GF-D8 (cell line): ENCODE measurements around the gene MAEA.

Experiments
- DNase-seq: peaks from one replicate; lab custom pipeline; 2025; lab: John Stamatoyannopoulos, UW

MAEA gene

DNA sequence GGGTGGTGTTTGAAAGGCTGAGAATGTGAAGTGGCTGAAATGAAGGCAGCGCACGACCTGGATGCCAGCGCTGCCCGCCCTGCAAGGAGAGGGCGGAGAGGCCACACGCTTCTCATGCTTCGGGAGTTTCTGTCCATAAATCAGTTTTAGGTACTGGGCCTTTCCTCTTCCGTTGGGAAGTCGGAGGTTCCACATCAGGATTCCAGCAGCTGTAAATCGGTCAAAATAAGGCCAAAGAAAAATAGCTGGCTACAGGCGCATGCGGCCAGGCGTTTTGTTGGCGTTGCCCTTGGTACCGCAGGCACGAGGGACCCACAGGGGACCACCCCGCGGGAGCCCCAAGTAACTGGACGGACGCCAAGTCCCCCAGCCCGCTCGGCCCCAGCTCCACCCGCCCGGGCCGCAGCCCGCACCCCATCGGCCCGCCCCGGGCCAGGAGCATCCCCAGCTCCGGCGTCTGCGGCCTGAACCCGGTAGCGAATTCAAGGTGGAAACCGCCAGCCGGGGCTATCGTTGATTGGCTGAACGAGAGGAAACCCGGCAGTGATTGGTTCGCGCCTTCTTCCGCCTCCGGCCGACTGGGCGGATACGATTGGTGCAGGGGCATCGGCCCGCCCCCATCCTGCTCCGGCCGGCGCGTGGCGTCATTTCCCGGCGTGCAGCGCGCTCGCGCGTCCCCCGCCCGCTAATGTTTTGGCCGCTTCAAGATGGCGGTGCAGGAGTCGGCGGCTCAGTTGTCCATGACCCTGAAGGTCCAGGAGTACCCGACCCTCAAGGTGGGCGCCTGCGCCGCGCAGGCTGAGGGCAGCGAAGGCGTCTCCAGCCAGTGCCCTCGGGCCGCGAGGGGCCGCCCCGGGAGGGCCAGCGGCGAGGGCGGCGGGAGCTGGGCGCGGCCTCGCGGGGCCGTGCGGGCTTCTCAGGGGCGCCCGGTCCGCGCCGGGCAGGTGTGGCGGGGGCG lies at the start of gene MAEA:
Gene MAEA, plus strand, starts transcription at position 685 of the 958 bp plus-strand sequence. Its CDS starts 23 bp downstream, at position 708.
- peak; percentile 91 for DNase-seq

DNA sequence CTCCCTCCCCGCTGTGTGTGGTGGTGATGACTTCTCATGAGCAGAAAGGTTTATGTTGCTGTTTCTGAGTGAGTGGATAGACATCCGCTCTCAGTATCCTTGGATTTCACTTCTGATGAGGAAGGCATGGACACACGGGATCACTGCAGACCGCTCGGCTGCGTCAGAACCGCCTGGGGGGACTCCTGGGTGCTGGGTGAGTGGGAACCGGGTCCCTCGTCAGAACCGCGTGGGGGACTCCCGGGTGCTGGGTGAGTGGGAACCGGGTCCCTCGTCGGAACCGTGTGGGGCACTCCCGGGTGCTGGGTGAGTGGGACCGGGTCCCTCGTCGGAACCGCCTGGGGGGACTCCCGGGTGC lies 49.8 kb upstream of the MAEA start:
- DNase-seq = no peak

DNA sequence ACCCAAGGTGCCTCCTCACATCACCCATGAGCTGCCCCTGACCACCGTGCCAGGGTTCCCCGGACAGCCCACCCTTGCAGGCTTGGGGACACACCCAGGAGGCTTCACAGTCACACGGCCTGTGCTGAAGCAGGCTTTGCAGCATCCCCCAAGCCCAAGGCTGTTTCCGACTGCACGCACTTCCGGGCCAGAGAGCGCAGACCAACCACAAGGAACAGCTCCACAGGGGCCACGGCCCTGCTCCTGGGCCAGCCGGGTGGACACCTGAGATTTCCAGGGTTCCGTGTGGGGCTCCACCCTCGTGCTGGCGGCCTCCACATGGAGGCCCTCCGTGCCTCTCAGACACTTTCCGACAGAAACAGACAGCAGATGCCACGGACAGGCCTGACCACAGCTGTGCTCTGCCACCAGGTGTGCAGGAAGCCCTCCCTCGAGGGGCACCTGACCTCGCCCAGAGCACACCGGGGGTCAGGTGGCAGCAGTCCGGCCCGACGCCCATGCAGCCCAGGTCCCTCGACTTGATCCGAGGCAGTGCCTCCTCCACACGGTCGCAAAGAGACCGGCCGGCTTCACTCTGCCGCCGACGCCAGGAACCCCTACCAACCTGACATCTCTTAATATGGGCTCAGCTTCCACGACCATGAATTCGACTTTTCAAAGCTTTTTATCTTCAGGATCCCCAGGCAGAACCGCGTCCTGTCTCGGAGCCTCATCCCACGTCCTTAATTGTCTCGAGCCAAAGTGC lies 48.8 kb upstream of the MAEA start:
- DNase-seq = no peak

DNA sequence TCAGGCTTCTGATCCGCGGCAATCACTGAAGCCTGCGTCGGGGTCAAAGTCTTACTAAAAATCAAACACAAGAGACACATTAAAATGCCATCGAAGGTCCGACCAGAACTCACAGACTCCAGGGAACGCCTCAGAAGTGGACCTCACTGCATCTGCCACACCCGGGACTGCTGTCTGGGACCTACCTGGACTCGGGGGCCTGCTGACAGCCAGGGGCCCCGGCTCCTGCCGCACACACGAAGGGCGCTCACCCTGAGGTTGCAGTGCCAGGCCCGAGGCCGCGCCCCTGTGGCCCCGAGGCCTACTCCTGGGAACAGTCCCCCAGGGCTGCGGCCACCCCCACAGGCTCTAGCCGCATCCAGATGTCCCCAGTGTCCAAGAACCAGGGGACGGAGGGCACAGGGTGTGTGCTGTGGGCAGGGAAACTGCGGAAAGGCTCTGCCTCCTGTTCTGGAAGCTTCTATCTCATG lies 48.2 kb upstream of the MAEA start:
- DNase-seq = no peak

DNA sequence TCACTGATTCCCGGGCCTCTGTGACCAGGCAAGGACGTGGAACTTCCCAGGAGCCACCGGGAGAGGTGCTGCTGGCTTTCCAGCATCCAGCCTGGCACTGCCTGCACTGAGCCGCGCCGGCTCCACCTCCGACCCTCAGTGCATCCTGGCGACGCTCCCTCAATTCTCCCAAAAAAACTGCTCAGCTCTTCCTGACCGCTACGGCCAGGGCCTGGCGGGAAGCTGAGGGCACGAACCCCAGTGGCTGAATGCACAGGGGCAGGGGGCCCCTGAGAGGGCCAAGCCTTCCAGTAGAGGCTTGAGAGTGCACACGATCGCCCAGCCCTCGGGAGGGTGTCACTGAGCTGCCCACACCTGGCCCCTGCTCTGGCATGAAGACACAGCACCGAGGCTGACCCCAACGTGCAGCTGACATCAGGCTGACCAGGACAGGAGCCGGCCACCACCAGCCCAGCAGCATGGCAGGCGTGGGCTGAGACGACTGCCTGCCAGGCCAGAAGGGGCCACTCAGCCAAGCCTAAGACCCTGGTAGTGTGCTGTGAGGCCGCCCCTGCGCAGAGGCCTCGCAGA lies 47.7 kb upstream of the MAEA start:
- no peak for DNase-seq

DNA sequence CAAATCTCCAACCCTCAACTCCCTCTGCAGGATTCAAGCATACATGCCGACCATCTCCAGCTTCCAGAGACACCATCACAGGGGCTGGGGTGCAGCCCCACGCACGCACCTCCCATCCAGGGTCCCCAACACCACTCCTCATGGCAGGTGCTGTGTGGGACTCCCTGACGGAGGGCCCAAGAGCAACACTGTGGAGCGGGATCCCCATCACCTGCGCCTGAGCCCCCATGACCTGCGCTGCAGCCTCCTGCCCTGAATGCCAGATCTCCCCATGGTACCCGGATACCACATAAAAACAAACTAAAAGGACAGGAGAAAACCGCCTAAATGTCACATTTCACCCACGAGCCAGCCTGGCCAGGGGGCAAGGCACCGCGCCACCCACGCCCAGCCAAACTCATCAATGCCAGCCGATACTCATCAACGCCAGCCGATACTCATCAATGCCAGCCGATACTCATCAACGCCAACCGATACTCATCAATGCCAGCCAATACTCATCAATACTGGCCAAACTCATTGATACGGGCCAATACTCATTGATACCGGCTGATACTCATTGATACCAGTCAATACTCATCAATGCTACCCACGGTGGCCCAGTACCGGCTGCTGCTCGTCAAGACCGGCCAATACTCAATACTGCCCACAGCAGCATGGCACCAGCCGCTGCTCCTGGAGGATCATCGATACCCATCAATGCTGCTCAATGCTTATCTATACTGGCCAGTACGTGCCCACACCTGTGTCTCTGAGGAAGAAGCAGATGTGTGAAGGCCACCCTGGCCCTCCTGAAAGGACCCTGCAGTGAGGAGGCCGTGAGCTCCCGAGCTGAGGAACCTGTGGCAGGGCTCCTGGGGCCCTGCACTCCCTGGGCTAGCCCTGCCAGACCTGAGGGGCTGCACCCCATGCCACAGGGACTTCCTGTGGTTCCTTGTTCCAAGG lies 46.9 kb upstream of the MAEA start:
- no peak for DNase-seq

DNA sequence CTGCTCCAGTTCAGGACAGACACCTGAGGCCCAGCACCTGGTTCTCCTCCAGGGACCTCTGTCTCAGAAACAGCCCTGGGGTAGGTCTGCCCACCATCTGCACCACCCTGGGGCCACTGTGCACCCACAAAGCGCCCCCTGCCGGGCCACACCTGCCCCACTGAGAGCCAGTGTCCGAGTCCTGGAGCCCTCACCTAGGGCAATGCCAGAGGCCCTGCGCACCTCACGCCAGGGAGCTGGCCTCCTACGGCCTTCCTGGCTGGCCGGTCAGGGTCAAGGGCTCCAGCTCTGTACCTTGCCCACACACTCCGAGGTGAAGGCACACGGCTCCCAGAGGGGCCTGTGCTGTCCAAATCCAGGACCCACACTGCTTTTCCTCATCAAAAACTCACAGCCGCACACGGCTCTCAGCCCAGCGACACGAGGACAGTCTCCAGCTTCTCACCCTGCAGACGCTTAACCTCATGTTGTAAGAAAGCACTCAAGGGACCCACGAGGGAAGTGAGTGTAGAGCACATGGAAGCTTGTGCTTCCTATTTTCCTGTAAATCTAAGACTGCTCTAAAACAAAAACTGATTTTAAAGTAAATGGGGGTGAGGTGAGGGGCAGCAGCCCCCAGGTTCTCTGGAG lies 46.1 kb upstream of the MAEA start:
- DNase-seq = no peak

DNA sequence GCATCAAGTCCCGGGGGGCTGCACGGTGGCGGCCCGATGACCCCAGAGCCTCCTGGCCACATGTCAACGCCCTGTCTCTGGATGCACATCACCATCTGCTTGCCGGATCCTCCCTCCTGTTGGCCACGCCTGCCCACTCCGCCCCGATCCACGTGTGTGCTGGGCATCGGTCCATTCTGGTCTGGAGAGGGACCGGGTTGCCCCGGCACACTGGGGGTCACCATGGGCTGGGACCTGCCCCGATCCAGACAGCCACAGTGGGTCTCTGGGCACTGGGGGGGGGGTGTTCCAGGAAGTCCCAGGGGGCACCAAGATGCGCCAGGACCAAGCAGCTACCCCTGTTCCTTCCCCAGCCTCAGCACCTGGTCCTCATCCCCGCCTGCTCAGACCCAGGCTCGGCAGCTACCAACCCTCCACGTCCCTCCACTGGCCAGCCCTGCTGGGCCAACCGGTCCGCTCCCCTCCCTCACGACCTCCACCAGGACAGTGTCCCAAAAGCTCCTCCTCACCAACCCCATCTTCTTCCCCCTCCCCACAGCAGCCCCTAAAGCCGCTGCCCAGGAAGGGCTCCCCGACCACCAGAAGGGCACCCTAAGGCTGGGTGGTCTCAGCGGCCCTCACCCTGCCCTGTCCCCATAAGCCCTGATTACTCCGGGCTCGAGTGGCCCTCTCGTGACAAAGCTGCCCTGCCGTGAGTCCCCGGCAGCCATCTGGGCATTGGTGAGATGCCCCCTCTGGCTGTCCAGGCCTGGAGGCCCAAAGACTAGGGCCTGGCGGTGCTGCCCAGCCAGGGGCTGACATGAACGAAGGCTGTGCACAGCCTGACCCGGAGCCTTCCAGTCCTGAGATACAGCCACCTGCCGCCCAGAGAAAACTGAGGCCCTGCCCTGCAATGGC lies 45.4 kb upstream of the MAEA start:
- DNase-seq = no peak

DNA sequence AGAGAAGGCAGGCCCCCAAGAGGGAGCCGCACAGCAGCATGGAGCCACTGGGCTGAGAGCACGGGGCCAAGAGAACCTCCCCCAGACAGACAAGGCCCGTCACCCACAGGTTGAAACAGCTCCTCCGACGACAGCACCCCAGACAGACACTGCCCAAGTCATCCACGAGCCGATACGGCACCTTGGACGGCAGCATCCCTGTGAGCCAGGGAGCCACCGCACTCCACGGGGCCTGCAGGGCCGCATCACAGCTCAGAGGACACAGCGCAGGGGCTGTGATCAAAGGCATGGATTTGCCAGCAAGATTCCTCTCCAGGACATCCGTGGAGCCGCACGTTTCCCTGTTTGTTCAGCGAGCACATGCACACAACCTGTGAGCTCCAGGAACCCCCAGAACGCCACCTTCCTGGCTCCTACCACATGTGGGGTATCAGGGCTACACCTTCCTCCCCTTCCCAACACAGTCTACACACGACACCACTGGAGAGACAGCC lies 44.7 kb upstream of the MAEA start:
- DNase-seq = no peak

DNA sequence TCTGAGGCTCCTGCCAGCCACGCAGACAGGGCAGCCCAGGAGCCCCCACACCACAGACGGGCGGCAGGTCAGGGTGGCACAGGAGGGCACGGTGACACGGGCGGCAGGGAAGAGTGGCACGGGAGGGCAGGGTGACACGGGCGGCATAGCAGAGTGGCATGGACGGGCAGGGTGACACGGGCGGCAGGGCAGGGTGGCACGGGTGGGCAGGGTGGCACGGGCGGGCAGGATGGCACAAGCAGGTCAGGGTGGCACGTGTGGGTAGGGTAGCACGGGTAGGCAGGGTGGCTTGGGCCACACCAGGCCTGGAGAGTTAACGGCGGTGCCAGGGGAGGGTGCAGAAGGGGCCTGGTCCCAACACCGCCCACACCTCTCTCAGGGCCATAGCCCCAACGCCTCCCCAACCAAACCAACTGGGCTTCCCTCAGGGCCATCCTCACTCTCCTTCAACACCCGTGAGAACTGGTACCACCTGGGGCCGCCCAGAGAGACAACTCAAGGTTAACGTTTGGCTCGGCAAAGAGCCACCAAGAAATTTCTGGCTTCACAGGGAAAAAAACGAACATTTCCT lies 44.1 kb upstream of the MAEA start:
- DNase-seq = no peak

DNA sequence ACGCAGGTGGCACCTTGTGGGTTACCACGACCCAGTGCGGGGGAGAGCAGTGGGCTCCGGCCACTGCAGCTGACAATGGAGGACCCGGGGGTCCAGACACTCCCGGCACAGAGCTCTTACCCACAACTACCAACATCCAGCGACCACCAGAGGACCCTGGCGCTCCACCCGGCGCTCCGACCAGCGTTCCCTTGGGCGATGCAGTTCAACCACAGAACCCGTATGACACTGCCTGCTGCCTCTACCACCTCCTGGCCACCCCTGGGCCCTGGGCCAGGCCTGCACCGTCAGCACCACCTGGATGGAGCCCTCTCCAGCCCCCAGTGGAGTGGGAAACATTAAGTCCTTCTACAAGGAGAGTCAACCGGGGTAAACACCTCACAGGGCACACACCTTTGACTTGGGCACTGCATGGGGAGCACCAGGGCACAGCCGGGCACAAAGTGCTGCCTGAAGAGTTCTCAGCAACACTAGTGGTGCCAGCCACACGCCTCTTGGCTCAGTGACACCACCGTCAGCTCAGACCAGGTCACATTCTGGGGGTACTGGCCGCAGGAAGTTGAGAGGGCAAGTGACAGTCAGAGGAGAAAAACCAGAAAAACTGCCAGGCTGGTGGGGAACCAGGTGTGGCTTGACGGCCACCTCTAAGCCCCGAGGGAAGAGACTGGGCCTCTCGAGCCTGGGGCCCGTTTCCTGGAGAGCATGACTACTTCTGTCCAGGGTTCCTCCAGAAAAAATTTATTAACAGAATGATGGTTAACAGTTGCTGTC lies 43.4 kb upstream of the MAEA start:
- peak; percentile 21 for DNase-seq

DNA sequence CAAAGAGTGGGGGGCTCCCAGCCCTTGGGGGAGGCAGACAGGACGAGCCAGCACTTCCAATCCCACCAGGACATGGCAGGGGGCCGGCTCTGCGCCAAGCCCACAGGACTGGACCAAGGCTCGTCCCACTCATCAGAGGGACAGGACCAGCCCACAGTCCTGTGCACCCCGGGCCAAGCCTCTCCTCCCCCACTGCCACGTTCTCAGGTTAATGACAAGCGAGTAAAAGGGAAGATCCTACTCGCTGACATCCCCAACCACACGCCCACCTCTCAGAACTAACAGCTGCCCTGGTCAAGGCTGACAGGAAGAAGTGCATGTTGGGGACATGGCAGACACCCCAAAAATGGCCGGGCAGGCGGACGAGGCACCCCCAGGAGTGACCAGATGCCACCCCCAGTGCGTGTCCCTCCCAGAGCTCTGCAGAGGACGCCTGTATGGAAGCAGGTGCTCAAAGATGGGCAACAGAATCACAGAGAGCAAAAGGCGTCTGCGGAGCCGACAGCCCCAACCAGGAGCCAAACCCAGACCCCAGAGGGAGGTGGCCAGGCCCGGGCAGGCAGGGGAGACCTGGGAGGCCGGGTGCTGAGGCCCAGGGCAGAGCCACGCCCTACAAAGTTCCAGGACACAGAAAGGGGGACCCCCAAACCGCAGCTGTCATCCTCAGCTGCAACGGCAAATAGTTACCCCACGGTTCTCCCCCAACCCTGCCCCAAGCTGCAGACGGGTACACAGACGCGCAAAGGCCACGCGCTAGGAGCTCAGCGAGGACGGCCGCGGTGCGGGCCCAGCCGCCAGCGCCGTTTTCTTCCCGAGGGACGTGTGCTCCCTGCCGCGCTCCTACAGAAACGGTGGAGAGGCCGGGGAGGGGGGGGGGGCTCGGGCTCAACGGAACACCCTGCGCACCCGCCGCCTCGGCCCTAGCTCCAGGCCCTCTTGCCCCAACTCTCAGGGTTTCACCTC lies 42.5 kb upstream of the MAEA start:
- DNase-seq = peak; percentile 3

DNA sequence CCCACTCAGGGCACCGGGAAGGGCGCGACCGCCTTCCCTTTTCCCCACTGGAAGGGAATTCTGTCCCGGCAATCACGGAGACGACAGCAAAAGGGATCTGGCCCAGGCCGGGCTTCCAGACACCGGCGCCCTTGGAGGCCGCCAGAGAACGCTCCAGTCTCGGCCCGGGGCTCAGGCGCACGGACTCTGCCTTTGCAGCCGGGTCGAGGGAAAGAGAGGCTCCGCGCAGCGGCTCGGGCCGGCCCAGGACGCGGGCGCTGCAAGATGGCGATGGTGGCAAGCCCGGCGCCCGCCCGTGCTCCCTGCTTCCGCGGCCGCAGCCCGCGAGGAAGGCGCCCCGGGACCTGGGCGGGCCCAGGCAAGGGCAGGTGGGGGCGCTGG lies 41.8 kb upstream of the MAEA start:
- no peak for DNase-seq

DNA sequence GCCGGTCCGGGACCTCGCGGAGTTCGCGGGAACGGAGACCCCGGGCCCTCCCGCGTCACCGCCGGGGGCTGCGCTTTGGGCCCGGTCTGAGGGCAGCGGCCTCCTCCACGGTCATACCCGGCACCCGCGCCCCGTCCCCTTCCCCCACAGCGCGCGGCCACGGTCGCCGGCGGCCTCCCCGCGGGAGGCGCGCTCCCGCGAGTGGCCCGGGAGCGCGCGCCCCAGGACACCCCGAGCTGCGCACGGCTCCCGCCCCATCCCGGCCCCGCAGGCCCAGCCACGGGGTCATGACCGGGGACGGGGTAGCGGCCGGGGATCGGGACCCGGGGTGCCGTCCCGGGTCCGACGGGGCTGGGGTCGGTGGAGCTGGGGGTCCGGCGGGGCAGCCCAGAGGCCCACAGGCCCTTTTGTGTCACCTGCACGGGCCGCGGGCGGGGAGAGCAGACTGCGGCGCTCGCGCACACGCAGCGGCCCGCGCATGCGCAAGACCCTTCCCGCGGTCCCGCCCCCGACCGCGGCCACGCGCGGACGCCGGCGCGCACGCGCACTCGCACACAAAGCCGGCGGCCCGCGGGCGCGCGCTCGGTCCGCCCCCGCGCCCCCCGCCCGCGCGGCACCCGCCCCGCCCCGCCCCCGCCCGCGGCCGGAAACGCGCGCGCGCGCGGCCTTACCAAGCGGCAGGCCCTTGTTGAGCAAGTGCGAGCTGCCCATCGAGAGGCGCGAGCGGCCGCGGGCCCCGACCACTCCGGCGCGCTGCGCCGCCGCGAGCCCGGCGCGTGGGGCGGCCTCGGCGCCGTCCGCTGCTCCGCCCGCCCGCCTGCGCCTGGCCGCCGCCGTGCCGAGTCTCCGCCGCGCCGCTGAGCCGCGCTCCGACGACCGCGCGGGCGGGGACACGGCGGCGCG lies 41.2 kb upstream of the MAEA start, which contains the start of gene CTBP1:
Gene CTBP1, minus strand, starts transcription at position 886 of the 903 bp plus-strand sequence. CDS start 7,799 bp downstream, outside the sequence.
- DNase-seq = peak; percentile 51

DNA sequence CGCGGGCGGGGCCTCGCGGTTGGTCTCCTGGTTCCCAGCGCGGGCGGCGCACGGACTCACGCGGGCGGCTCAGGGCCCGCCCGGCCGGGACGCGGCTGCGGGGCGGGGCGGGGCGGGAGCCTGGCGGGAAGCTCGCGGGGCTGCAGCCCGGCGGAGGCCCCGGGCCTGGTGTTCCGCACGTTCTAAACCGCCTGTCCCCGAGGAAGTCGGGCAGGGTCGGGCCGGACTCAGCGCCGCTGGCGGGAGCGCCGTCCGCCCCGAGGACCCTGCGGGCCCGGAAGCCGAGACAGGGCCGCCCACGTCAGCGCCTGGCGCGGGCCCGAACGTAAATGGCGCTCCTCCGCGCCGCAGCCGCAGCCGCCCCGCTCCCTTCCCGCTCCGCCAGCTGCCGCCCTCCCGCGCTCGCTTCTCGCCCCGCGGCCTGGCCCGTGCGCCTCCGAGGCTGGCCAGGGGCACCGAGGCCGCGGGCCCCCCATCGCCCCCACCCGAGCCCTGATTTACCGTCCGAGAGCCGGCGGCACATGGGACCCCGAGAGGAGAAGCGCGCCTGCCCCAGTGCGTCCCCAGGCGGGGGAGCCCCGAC lies 40.5 kb upstream of the MAEA start:
- DNase-seq = peak; percentile 47
